Caco-2 (cell line): Measurements from ENCODE around the gene PDE11A. TPM values are rescaled to one million over a fixed set of nuclear protein-coding genes. Genes with fewer than 3 reads are reported as not detected.
"Not testable (repeated sequence)": the region's sequence is repeated elsewhere in the genome, so short reads cannot be mapped to it uniquely, and the experiment has no call there.

Experiments used
- BruUV-seq: library from RNA; stranded (reverse); fragments of 400-500 nt; replicated peaks from 2 replicates; lab custom pipeline; 2021; lab: Mats Ljungman, UMichigan
- CTCF ChIA-PET: fragments of 300-600 bp; sonication (Branson Sonifier 250); formaldehyde crosslinking; loops from one replicate; lab custom pipeline; 2022; ENCODE audit warnings: antibody characterized with exemption; lab: Charles Lee
- POLR2A ChIA-PET: fragments of 300-600 bp; sonication (Branson Sonifier 250); formaldehyde crosslinking; loops from one replicate; lab custom pipeline; 2022; ENCODE audit warnings: antibody characterized with exemption; lab: Charles Lee
- DNase-seq, 2 experiments: peaks; one replicate each; pipeline versions ENCODE4 v3.0.0 to v3.0.0-alpha.2; 2020 to 2022
- H3K27me3 ChIP-seq: replicated peaks from 2 replicates; pipeline ENCODE4 v1.6.0; 2011; ENCODE audit warnings: low read length; ENCODE audit not compliant: control insufficient read depth, insufficient read depth
- H3K36me3 ChIP-seq: 2 replicates; pipeline ENCODE4 v1.5.1; 2011; ENCODE audit warnings: low read length; ENCODE audit not compliant: control insufficient read depth, insufficient read depth
- H3K4me1 ChIP-seq: fragments of 250-450 bp; sonication (Bioruptor Pico); 2 replicates; pipeline ENCODE4 v1.5.1; 2020; ENCODE audit warnings: mild to moderate bottlenecking
- H3K4me3 ChIP-seq: 2 replicates; pipeline ENCODE4 v1.5.1; 2011; ENCODE audit warnings: low read depth, mild to moderate bottlenecking, control low read depth, low read length
- H3K9me3 ChIP-seq: fragments of 250-450 bp; sonication (Bioruptor Pico); 2 replicates; pipeline ENCODE4 v1.5.1; 2020; ENCODE audit warnings: mild to moderate bottlenecking, moderate library complexity
- H3K27ac Mint-ChIP-seq: one replicate; pipeline ENCODE4 v1.8.0; 2022; ENCODE audit warnings: mixed read lengths; ENCODE audit not compliant: unreplicated experiment
- H3K27me3 Mint-ChIP-seq: one replicate; pipeline ENCODE4 v1.8.0; 2022; ENCODE audit warnings: mixed read lengths; ENCODE audit not compliant: insufficient read depth, unreplicated experiment
- H3K36me3 Mint-ChIP-seq: one replicate; pipeline ENCODE4 v1.8.0; 2022; ENCODE audit warnings: mild to moderate bottlenecking, mixed read lengths; ENCODE audit not compliant: insufficient read depth, unreplicated experiment
- H3K4me1 Mint-ChIP-seq: one replicate; pipeline ENCODE4 v1.8.0; 2022; ENCODE audit warnings: low read depth, mixed read lengths; ENCODE audit not compliant: unreplicated experiment
- H3K4me3 Mint-ChIP-seq: one replicate; pipeline ENCODE4 v1.8.0; 2022; ENCODE audit warnings: mild to moderate bottlenecking, moderate library complexity, mixed read lengths; ENCODE audit not compliant: unreplicated experiment
- H3K9me3 Mint-ChIP-seq: one replicate; pipeline ENCODE4 v1.8.0; 2022; ENCODE audit warnings: mixed read lengths; ENCODE audit not compliant: unreplicated experiment
- CTCF ChIP-seq, 2 experiments: fragments of 200-600 bp in 1 of 2; IDR thresholded peaks; 1 replicate in 1 of 2; 2 replicates in 1 of 2; pipeline versions ENCODE4 v1.5.1 to v1.8.0; 2011 to 2022; ENCODE audit warnings: antibody characterized with exemption in 1 of 2, control low read depth in 1 of 2, inconsistent platforms in 1 of 2, low read depth in 1 of 2, low read length in 1 of 2, mild to moderate bottlenecking in 1 of 2, moderate library complexity in 1 of 2; ENCODE audit not compliant: insufficient read depth in 1 of 2, severe bottlenecking in 1 of 2, unreplicated experiment in 1 of 2
- intact Hi-C: fragments of 100-400 bp; cut with micrococcal nuclease; formaldehyde crosslinking; loops from one replicate; pipeline ENCODE4 v1.10.0; 2022; ENCODE audit not compliant: unreplicated experiment
- total RNA-seq: library from RNA; stranded (reverse); gene quantifications from 2 replicates; pipeline ENCODE4 v1.2.3, GENCODE V29; 2022

PDE11A gene
- total RNA-seq, 1 experiment from 2014 or later = 0.25 TPM

- POLR2A ChIA-PET = no interaction called here
- H3K4me1 ChIP-seq = no peaks in the 10 kb centered on the region
- intact Hi-C loops = no loop called here
- H3K4me1 Mint-ChIP-seq = no peaks in the 10 kb centered on the region
- H3K9me3 ChIP-seq = no peaks in the 10 kb centered on the region
- TF ChIP-seq CTCF (IDR thresholded peaks at IDR 0.05; ENCODE audit: insufficient read depth in 1 of 2, low read depth in 1 of 2, low read length in 1 of 2, severe bottlenecking in 1 of 2, unreplicated experiment in 1 of 2) = no peak
- no peak overlapping the region for H3K4me3 ChIP-seq
- H3K27ac Mint-ChIP-seq = no peak overlapping the region
- peaks cover 25% of the 10 kb centered on the region for H3K27me3 Mint-ChIP-seq
- H3K36me3 ChIP-seq = no peaks in the 10 kb centered on the region
- H3K4me3 Mint-ChIP-seq = no peak overlapping the region
- BruUV-seq = no TSS peak
- H3K27me3 ChIP-seq = no peaks in the 10 kb centered on the region
- no peak for DNase-seq
- no peaks in the 10 kb centered on the region for H3K36me3 Mint-ChIP-seq
- no peaks in the 10 kb centered on the region for H3K9me3 Mint-ChIP-seq
- CTCF ChIA-PET = no interaction called here
Measured at GRCh38 chr2:177964892-177965291, 107.7 kb downstream of the PDE11A start.

GRCh38 chr2:177952151-177952550 is 120.4 kb downstream of the PDE11A start:
- intact Hi-C loops = no loop called here
- Histone ChIP-seq H3K9me3 (no peaks in the 10 kb centered on the region), H3K27me3 (no peaks in the 10 kb centered on the region), H3K4me3 (no peak overlapping the region), H3K36me3 (no peaks in the 10 kb centered on the region), H3K4me1 (no peaks in the 10 kb centered on the region)
- Mint-ChIP-seq H3K4me3 (no peak overlapping the region), H3K27me3 (peaks cover 8% of the 10 kb centered on the region), H3K36me3 (no peaks in the 10 kb centered on the region), H3K27ac (no peak overlapping the region), H3K4me1 (no peaks in the 10 kb centered on the region), H3K9me3 (no peaks in the 10 kb centered on the region)
- CTCF ChIA-PET = no interaction called here
- DNase-seq = no peak
- BruUV-seq = no TSS peak
- POLR2A ChIA-PET = no interaction called here
- no peak for TF ChIP-seq CTCF (IDR thresholded peaks at IDR 0.05; ENCODE audit: insufficient read depth in 1 of 2, low read depth in 1 of 2, low read length in 1 of 2, severe bottlenecking in 1 of 2, unreplicated experiment in 1 of 2)

GRCh38 chr2:177947598-177947997 is 125.0 kb downstream of the PDE11A start:
- H3K9me3 Mint-ChIP-seq, H3K4me3 ChIP-seq, CTCF ChIA-PET, H3K27me3 ChIP-seq, DNase-seq, H3K4me1 Mint-ChIP-seq, H3K9me3 ChIP-seq, H3K4me3 Mint-ChIP-seq, H3K4me1 ChIP-seq, BruUV-seq, intact Hi-C loops, POLR2A ChIA-PET, H3K36me3 ChIP-seq, H3K36me3 Mint-ChIP-seq, H3K27ac Mint-ChIP-seq: not testable (repeated sequence)
- peaks cover 10% of the 10 kb centered on the region for H3K27me3 Mint-ChIP-seq

- H3K27me3 Mint-ChIP-seq, H3K4me1 Mint-ChIP-seq, CTCF ChIA-PET, H3K4me1 ChIP-seq, DNase-seq, H3K9me3 Mint-ChIP-seq, H3K4me3 ChIP-seq, POLR2A ChIA-PET, H3K4me3 Mint-ChIP-seq, H3K36me3 ChIP-seq, H3K36me3 Mint-ChIP-seq, H3K27me3 ChIP-seq, BruUV-seq, H3K9me3 ChIP-seq, intact Hi-C loops, H3K27ac Mint-ChIP-seq: not testable (repeated sequence)
Measured at GRCh38 chr2:177944530-177944929, 128.0 kb downstream of the PDE11A start.
